GM19452 (cell line): Measurements from ENCODE around the gene AURKAIP1.
"Not testable (repeated sequence)": the region's sequence is repeated elsewhere in the genome, so short reads cannot be mapped to it uniquely, and the experiment has no call there.

ENCODE experiments used
- ATAC-seq: cut with Tn5 transposase; IDR thresholded peaks from one replicate; pipeline ENCODE4 v1.9.1; 2021; ENCODE audit not compliant: unreplicated experiment

Gene AURKAIP1

DNA sequence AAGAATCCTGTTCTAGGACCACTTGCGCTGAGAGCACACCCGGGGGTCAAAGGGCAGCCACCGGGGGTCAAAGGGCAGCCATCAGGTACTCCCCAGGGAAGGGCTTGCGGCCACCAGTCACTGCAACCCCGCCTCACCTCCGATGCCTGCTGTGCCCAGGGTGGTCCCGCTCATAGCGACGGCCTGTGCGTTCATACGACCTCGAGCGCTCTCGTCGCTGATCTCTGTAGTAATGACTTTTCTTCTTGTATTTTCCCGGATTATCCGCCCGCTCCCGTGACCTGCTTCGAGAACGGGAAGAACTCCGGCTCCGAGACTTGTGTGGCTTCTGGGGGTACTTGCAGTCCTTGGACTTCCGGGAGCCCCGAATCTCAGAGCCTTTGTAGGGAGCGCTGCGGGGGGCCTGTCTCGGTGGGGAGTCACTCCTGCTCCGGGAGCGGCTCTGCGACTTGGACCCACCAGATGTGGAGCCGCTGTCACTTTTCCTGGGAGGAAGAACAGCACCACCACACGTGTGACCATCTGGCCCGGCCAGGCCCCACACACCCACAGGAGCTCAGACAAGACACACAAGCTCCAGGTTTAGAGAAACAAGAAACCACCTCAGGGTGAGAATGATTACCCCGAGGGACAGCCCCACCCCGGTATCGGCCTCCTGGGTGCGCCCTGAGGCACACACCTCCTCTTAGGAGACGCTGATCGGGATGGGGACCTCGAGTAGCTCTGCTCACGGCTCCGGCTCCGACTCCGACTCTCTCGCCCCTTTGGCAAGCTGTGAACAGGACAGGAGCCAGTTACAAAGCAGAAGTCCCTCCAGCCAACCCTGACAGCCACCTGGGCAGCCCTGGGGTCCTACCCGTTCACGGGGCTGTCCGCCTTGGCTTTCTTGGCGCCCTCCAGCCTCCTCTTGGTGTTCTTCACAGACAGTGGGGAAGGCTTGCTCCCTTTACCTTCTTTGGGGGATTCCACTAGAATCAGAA lies 12.4 kb upstream of the AURKAIP1 start:
- no peak for ATAC-seq

DNA sequence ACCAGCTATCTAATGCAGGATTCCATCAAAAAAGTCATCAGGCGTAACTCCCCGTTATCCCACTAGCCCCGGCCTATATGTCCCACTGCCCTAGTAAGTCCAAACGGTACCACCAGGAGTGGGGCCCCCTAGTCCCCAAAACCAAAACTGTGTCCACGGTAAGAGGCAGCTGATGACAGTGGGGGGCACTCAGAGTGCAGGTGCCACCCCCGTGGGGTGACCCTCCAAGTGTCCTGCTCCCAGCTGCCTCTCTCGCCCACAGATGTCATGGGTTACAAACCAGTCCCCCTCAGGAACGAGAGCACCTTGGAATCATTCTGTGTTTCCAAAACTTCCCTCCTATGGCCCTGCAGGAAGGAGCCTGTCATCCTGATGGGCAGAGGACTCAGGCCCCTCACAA lies 10.9 kb upstream of the AURKAIP1 start:
- no peak for ATAC-seq

DNA sequence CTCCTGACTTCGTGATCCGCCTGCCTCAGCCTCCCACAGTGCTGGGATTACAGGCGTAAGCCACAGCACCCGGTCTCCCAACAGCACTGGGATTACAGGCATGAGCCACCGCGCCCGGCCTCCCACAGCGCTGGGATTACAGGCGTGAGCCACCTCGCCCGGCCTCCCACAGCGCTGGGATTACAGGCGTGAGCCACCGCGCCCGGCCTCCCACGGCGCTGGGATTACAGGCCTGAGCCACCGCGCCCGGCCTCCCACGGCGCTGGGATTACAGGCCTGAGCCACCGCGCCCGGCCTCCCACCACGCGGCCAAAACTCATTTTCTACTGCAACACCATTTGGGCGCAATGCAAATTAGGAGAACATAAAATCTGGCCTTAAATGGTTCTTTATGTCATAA lies 10.3 kb upstream of the AURKAIP1 start:
- ATAC-seq: not testable (repeated sequence)

DNA sequence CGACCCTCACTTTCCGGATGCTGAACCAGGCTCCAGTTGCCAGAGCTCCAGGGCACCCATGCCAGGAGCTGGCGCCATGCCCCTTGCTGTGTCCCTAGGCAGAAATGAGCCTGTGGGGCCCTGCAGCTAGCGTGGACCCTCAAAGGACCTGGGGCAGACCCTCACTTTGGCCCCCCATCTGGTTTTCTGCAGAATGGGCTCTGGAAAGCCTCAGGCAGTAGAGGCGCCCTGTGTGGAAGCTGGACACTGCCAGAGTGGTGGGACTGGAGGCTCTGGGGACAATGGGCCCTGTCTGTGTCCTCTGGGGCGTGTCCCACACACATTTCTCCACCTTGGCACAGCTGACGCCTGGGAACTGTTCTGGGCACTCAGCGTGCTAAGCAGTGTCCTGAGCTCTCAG lies 6.3 kb upstream of the AURKAIP1 start:
- no peak for ATAC-seq

DNA sequence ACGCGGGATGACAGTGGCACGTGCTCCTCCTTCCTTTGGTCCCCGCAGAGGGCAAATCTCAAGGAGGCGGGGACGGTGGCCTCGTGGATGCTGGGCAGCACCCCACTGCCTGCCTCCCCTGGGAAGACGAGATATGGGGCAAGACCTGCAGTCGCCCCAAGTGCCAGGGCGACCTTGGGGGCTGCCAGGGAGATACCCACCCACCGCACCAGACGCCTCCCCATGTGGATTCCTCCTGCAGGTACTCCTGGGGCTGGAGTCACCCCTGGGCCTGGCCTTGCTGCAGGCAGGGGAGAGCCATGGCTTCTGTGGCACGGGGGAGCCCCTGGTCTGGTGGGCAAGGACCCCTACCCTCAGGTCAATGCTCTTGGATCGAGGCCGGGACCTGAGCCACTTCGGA lies 5.9 kb upstream of the AURKAIP1 start:
- ATAC-seq: no peak

DNA sequence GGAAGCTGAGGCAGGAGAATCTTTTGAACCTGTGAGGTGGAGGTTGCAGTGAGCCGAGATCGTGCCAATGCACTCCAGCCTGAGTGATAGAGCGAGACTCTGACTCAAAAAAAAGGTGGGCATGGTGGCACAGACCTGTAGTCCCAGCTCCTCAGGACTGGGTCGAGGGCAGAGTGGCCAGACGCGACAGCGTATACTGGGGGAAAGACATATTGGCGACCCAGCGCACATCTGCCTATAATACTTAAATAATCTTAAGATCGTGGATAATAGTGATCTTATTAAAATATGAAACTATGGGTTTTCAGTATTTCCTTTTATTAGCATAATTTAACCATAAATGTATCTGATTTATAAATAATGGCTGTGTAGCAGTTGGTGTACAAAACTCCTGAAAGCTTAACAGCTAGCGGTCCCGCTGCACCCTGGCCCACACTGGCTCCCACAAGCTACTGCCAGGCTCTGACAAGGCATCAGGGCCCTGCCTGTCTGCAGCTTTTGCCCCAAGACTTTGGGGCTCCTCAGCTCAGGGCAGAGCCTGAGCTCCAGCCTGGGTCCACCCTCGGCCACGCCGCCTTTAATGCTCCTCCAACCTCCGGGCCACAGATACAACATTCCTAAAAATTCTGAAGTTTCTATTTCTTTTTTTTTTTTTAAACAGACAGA lies 2.7 kb upstream of the AURKAIP1 start:
- ATAC-seq: no peak

DNA sequence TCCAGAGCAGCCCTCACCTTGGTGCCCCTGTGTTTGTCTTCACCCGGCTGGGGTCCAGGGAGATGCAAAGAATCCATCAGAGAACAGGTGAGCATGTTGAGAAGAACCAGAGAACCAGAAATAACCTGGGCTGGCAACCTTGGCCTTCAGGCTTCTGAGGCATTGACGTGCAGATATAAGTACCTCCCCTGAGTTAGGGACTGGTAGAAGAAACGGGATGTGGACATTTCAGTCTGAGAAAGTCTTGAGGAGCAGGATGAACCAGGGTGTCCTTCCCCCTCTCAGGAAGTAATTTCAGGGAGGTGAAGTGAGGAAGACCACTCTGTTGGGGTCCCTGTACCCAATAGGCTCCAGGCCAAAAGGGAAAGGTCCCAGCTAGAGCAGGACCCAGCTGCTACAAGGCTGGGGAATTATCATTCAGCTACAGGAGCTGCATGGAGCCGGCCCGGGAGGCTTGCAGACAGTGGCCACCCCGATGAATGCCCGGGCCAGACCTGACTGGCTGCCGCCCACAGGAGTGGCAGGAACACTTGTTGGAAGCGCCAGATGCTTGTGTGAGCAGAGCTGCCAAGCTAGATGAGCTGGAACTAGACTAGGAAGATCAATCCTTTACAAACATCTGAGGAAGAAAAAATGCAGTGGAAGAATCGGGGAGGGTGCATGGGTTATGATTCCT lies 1.7 kb upstream of the AURKAIP1 start:
- no peak for ATAC-seq

DNA sequence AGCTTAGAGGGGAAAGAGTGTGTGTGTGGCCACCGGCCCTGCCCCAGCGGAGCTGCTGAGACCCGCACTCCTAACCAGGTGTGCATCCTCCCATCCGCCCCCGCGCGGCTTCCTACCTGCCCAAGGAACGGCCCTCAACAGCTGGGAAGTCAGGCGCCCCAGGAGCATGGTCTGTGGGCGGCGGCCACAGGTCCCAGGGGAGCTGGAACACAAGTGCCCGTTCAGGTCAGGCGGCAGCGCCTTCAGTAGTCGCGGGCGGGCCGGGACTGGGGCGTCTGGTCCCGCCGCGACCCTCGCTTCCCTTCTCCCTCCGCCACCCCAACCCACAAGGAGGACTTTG lies 448 bp downstream of the AURKAIP1 start:
- no peak for ATAC-seq

DNA sequence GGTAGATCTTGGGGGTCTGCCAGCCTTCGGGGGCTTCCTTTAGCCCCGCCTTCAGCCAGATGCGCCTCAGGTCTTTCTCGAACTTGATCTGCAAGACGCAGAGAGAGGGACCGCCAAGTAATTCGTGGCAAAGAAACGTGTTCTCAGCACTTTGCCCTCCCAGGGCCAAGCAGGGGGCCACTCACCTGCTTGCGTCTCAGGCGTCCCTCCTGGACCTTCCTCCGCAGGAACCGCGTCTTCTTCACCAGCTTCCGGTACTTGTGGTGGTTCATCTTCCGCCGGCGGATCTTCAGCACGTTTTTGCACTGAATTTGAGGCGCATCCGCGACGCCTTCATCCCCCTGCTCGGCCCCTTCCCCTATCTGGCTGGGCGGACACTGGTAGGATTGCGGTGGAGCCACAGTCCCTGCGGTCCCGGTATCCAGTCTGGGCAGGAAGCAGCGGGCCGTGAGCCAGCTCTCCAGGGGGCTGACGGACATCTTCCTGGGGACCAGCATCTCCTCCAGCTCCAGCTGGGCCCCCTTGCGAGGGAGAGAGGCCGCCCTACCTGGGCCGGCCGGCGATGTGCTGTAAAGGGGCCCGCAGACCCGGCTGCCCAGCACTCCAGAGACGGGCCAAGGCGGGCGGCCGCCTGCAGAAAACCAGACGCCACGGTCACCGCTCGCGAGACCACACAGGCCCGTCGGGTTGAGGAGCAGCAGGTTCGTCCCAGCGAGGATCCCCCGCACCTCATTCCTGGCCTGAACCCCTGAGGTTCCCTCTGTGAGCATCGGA lies 1.0 kb downstream of the AURKAIP1 start:
- ATAC-seq: no peak

DNA sequence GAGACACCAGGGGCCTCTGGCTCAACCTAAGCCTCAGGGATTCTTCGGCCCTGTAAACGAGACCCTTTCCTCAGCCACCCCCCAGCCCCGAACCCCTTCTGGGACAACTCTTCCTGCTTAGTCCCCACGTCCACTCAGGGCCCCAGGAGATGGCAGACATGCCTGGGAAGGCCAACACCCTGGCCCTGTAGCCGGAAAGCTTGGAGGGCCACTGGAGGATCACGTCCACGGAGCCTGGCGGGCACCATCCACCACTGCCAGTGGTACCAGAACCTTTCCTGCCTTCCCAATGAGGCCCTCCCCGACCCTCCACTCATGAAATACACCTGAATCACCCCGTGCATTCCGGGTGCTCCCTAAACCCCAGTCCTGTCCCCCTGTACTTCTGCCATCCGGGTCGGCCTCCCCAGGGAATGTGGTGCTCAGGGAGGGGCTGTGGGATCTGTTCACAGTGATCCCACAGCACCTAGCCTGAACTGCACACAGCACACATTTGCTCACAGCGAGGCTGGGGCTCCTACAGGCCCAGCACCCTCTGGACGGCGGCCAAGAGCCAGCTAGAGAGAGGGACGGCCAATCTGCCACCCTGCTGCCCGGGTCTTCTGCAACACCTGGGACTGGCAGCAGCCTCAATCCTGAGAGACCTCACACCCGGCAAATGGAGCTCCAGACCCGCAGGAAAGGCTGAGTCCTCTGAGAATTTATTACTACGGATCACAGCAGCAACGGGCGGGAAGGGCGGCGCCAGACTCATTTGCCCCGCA lies 1.8 kb downstream of the AURKAIP1 start:
- ATAC-seq: no peak

DNA sequence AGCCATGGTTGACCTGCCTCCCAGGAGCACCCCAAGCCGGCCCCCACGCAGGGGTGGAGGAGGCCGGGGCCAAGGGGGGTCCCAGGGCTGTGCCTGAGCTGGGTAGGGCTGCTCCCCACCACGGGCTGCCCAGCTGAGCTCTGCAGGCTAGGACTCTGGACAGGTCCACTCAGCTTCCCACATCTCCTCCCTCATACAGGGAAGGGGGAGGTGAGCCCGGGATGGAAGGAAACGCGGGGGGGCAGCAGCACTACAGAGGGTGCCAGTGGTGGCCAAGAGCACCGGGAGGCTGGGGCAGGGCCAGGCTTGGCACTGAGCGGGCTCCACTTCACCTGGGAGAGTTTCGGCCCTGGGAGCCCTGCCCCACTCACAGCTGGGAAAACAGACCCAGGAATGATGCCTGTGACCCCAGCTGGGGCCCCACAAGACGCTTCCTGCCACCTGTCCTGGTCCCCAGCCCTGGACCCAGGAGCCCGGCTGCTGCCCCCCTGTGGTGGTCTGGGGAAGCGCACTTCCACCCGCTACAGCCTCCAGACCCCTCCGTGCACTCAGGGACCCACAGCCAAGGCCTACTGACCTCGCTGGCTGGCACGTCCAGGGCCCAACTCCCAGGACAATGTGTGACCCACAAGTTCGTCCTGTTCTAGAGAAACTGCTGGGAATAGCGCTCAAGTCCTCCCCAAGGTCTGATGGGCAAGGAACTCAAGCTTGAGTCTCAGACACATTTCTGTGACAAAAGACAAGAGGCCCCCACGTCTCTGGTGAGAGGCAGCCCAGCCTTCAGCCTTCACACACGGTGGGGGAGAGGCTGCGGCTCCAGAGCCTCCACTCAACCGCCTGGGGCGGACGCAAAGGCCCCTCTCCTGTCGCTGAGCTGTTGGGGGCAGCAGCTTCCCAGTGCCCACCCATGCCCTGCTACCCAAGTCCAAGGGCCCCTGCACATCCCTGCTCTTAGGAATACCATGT lies 3.0 kb downstream of the AURKAIP1 start:
- no peak for ATAC-seq

DNA sequence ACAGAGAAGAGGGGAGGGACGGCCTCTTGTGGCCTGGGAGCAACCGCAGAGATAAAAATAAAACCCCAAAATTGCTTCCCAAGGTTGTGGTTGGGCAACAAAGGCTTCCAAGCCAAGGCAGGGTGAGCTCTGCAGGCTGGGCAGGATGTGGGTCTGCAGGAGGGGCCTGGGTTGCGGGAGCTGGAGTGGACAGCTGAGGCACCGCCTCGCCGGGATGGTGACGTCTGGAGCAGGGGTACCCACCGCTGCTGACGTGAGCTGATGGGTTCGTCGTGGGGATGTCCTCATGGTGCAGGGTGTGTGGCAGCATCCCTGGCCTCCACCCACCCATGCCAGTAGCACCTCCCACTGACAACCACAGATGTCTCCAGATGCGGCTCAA lies 3.7 kb downstream of the AURKAIP1 start:
- ATAC-seq: no peak

DNA sequence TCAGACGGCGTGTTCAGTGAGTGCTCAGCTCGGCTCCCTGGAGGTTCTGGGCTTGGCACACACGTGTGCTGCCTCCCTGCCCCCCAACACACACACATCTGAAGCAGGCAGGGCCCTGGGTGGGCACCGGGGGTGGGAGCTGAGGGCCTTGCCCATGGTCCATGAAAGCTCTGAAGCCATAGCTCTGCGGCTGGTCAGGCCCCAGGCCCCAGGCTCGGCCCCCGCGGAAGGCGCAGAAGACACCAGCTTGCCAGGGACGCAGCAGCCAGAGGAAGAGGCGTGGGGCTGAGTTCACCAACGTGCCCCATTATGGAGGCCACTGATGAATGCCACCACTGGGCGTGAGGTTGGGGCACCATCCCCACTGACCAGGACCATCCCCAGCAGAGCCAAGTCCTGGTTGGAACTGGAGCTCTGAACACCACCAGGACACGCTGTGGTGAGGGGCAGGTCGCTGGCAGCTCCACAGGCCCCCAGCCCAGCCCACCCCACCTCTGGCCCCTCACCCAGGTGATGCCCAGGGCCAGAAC lies 4.2 kb downstream of the AURKAIP1 start:
- no peak for ATAC-seq

DNA sequence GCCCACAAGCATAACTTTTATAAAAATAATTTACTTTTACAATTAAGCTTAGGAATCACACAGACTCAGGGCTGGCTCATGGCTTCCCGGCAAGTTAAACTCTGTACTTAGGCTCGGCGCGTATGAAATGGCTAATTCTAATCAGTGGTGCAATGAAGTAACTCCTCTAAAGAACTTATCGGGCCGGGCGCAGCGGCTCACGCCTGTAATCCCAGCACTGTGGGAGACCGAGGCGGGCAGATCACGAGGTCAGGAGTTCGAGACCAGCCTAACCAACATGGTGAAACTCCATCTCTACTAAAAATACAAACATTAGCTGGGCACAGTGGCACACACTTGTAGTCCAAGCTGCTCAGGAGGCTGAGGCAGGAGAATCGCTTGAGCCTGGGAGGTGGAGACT lies 4.9 kb downstream of the AURKAIP1 start:
- ATAC-seq: not testable (repeated sequence)

DNA sequence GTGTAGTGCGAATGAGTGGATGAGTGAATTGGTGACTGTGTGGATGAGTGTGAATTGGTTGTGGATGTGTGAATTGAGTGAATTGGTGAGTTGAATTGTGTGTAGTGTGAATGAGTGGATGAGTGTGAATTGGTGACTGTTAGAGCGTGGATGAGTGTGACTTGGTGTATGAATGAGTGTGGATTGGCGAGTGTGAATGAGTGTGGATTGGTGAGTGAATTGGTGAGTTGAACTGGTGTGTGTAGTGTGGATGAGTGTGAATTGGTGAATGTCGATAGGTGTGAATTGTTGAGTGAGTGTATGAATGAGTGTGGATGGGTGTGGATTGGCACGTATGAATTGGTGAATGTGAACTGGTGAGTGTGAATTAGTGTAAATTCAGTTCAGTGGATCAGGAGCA lies 7.7 kb downstream of the AURKAIP1 start:
- no peak for ATAC-seq

DNA sequence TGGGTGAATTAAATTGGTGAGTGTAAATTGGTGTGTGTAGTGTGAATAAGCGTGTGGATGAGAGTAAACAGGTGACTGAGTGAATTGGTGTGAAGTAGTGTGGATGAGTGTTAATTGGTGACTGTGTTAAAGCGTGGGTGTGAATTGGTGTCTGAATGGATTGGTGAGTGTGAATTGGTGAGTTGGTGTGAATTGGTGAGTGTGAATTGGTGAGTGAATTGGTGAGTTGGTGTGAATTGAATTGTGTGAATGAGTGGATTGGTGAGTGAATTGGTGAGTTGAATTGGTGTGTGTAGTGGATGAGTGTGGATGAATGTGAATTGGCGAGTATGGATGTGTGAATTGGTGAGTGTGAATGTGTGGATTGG lies 8.3 kb downstream of the AURKAIP1 start:
- ATAC-seq: no peak

DNA sequence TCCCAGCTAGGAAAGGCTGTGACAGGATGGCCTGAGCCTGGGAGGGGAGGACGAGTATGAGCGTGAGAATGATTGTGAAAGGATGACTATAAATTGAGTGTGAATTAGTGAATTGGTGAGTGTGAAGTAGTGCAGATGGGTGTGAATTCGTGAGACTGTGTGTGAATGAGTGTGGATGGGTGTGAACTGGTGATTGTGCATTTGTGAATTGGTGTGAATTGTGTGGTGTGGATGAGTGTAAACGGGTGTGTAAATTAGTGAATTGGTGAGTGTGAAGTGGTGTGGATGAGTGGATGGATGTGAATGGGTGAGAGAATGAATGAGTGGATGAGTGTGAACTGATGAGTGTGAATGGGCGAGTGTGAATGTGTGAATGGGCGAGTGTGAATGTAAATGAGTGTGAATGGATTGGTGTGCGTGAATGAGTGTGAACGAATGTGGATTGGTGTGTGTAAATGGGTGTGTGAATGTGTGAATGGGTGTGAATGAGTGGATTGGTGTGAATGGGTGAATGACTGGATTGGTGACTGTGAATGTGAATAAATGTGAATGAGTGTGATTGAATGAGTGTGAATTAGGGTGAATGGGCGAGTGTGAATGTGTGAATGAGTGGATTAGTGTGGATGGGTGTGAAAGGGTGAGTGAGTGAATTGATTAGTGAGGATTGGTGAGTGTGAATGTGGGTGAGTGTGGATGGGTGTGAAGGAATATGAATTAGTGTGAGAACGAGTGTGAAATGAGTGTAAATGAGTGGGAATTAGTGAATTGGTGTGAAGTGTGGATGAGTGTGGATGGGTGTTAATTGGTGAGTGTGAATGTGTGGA lies 8.9 kb downstream of the AURKAIP1 start:
- no peak for ATAC-seq

DNA sequence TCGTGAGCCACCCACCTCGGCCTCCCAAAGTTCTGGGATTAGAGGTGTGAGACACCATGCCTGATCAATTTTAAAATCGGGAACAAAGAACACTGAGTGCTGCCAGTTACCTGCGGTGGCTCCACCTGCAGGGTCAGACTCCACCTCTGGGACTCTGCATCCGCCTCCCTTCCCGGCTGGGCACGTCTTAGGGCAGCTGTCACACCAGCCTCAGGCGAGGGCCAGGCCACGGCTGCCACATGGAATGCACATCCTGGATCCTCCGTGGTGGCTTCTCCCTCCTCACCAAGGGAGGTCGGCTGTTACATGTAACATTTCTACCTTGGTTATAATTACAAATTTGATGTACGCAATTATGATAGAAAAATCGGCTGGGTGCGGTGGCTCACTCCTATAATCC lies 10.7 kb downstream of the AURKAIP1 start:
- no peak for ATAC-seq
